ENCODE results near the gene CELSR1. TPM values are rescaled to one million over a fixed set of nuclear protein-coding genes. Genes with fewer than 3 reads are reported as not detected.

Gene CELSR1
- total and polyA plus RNA-seq, 2 of the 13 experiments (the other 11 are each of a cell fraction or from before 2014, with no cell fraction given), result 0.78 to 1.8 TPM

DNA sequence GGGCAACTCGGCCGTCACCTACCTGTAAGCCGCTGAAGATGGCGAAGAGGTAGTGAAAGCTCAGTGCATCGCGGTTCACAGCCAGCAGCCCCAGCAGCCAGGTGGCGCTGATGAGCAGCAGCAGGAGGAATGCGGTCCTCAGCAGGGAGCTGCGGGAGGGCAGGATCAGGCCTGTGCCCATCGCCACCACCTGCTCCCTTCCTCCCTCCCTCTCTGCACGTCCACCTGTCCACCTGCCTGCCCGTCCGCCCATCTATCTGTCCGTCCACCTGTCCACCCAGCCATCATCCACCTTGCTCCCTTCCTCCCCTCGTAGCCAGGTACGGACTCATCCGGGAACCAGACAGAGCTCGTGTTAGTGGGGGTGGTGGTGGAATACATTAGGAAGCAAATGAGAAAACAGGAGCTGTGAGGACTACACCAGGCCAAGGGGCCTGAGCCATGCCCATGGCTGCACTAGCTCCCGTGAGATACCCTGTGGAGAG is 169.7 kb downstream of the CELSR1 start (continued):
- TF ChIP-seq, protein P1, sequence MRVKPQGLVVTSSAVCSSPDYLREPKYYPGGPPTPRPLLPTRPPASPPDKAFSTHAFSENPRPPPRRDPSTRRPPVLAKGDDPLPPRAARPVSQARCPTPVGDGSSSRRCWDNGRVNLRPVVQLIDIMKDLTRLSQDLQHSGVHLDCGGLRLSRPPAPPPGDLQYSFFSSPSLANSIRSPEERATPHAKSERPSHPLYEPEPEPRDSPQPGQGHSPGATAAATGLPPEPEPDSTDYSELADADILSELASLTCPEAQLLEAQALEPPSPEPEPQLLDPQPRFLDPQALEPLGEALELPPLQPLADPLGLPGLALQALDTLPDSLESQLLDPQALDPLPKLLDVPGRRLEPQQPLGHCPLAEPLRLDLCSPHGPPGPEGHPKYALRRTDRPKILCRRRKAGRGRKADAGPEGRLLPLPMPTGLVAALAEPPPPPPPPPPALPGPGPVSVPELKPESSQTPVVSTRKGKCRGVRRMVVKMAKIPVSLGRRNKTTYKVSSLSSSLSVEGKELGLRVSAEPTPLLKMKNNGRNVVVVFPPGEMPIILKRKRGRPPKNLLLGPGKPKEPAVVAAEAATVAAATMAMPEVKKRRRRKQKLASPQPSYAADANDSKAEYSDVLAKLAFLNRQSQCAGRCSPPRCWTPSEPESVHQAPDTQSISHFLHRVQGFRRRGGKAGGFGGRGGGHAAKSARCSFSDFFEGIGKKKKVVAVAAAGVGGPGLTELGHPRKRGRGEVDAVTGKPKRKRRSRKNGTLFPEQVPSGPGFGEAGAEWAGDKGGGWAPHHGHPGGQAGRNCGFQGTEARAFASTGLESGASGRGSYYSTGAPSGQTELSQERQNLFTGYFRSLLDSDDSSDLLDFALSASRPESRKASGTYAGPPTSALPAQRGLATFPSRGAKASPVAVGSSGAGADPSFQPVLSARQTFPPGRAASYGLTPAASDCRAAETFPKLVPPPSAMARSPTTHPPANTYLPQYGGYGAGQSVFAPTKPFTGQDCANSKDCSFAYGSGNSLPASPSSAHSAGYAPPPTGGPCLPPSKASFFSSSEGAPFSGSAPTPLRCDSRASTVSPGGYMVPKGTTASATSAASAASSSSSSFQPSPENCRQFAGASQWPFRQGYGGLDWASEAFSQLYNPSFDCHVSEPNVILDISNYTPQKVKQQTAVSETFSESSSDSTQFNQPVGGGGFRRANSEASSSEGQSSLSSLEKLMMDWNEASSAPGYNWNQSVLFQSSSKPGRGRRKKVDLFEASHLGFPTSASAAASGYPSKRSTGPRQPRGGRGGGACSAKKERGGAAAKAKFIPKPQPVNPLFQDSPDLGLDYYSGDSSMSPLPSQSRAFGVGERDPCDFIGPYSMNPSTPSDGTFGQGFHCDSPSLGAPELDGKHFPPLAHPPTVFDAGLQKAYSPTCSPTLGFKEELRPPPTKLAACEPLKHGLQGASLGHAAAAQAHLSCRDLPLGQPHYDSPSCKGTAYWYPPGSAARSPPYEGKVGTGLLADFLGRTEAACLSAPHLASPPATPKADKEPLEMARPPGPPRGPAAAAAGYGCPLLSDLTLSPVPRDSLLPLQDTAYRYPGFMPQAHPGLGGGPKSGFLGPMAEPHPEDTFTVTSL (CRISPR knock-in tag; IDR thresholded peaks at IDR 0.05; ENCODE audit: borderline replicate concordance), result no peak
- TF ChIP-seq DMAP1 (CRISPR knock-in tag; IDR thresholded peaks at IDR 0.05), result no peak
- no peak for TF ChIP-seq NAIF1 (CRISPR knock-in tag; IDR thresholded peaks at IDR 0.05; ENCODE audit: borderline replicate concordance)
- no peak for TF ChIP-seq KLF13 (CRISPR knock-in tag; IDR thresholded peaks at IDR 0.05)
- no peak for TF ChIP-seq NFE2L2 (IDR thresholded peaks at IDR 0.05; ENCODE audit: low read length)
- no peak for TF ChIP-seq CENPX (CRISPR knock-in tag; IDR thresholded peaks at IDR 0.05)
- TF ChIP-seq ZNF160 (CRISPR knock-in tag; IDR thresholded peaks at IDR 0.05), result no peak
- TF ChIP-seq, protein P2, sequence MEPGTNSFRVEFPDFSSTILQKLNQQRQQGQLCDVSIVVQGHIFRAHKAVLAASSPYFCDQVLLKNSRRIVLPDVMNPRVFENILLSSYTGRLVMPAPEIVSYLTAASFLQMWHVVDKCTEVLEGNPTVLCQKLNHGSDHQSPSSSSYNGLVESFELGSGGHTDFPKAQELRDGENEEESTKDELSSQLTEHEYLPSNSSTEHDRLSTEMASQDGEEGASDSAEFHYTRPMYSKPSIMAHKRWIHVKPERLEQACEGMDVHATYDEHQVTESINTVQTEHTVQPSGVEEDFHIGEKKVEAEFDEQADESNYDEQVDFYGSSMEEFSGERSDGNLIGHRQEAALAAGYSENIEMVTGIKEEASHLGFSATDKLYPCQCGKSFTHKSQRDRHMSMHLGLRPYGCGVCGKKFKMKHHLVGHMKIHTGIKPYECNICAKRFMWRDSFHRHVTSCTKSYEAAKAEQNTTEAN (CRISPR knock-in tag; conservative IDR thresholded peaks at IDR 0.05), result no peak
- TF ChIP-seq RARG (CRISPR knock-in tag; IDR thresholded peaks at IDR 0.05; ENCODE audit: low read depth), result no peak
- no peak for TF ChIP-seq ZNF460 (CRISPR knock-in tag; IDR thresholded peaks at IDR 0.05; ENCODE audit: borderline replicate concordance)
- TF ChIP-seq ZNF772 (CRISPR knock-in tag; IDR thresholded peaks at IDR 0.05), result no peak
- TF ChIP-seq, protein P3, sequence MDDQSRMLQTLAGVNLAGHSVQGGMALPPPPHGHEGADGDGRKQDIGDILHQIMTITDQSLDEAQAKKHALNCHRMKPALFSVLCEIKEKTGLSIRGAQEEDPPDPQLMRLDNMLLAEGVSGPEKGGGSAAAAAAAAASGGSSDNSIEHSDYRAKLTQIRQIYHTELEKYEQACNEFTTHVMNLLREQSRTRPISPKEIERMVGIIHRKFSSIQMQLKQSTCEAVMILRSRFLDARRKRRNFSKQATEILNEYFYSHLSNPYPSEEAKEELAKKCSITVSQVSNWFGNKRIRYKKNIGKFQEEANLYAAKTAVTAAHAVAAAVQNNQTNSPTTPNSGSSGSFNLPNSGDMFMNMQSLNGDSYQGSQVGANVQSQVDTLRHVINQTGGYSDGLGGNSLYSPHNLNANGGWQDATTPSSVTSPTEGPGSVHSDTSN (CRISPR knock-in tag; IDR thresholded peaks at IDR 0.05; ENCODE audit: borderline replicate concordance), result no peak
- no peak for TF ChIP-seq SETDB1 (CRISPR knock-in tag; IDR thresholded peaks at IDR 0.05; ENCODE audit: borderline replicate concordance)
- TF ChIP-seq, protein P4, sequence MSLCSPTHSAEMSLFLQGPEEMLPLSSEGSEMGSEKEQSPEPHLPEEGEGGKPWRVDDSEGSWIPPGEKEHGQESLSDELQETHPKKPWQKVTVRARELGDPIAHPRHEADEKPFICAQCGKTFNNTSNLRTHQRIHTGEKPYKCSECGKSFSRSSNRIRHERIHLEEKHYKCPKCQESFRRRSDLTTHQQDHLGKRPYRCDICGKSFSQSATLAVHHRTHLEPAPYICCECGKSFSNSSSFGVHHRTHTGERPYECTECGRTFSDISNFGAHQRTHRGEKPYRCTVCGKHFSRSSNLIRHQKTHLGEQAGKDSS (CRISPR knock-in tag; IDR thresholded peaks at IDR 0.05; ENCODE audit: borderline replicate concordance, low read depth), result peak; percentile 76; the same call in 1 of the 2 replicates
- TF ChIP-seq, protein P5, sequence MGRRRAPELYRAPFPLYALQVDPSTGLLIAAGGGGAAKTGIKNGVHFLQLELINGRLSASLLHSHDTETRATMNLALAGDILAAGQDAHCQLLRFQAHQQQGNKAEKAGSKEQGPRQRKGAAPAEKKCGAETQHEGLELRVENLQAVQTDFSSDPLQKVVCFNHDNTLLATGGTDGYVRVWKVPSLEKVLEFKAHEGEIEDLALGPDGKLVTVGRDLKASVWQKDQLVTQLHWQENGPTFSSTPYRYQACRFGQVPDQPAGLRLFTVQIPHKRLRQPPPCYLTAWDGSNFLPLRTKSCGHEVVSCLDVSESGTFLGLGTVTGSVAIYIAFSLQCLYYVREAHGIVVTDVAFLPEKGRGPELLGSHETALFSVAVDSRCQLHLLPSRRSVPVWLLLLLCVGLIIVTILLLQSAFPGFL (CRISPR knock-in tag; IDR thresholded peaks at IDR 0.05), result no peak
- no peak for TF ChIP-seq KLF6 (CRISPR knock-in tag; IDR thresholded peaks at IDR 0.05)
- TF ChIP-seq ZNF670 (CRISPR knock-in tag; IDR thresholded peaks at IDR 0.05; ENCODE audit: borderline replicate concordance), result no peak
- TF ChIP-seq MYC (CRISPR knock-in tag; IDR thresholded peaks at IDR 0.05; ENCODE audit: borderline replicate concordance), result no peak
- TF ChIP-seq, protein P6, sequence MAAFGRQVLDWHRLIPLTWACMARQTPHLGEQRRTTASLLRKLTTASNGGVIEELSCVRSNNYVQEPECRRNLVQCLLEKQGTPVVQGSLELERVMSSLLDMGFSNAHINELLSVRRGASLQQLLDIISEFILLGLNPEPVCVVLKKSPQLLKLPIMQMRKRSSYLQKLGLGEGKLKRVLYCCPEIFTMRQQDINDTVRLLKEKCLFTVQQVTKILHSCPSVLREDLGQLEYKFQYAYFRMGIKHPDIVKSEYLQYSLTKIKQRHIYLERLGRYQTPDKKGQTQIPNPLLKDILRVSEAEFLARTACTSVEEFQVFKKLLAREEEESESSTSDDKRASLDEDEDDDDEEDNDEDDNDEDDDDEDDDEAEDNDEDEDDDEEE (CRISPR knock-in tag; IDR thresholded peaks at IDR 0.05), result 0 out of 2 replicates have a peak, but pooled peaks have one; percentile 12
